Measurements from ENCODE around the gene FBXO47. TPM values are rescaled to one million over a fixed set of nuclear protein-coding genes. Genes with fewer than 3 reads are reported as not detected.

Gene FBXO47
- total RNA-seq, 1 donor from 2014 or later = not detected

DNA sequence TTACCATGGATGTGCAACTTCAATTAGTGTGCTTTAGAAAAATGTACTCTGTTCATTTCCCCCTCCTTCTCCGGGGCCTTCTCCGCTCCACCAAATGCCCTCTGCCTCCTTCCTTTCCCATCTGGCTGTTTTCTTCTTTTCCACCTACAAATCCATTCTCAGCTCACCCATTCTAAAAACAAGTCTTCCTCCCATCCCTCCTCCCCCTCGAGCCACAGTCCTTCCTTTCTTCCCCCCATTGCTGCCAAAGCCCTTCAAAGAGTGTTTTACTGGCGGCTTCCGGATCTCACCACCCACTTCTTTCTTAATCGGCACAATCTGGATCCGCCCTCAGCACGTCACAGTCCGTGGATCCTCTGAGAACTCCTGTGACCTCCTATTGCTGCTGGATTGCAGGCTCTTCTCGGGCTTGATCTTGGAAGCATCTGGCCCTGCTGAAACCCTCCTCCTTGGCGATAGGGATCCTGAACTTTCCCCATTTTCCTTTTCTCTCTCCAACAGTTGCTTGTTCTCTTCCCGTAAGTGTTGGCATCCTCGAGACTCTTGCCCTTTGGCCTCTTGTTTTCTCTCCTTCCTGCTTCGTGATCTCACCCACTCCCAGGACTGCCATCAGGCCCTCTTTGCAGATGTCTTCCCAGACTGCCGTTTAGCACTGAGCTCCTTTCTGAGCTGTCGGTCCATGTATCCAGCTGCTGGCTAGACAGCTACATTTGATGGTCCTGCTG lies 36.0 kb upstream of the FBXO47 start:
- POLR2A ChIA-PET = no interaction called here
- Mint-ChIP-seq H3K27me3 (peaks cover 41% of the 10 kb centered on the region), H3K4me1 (peaks cover 2% of the 10 kb centered on the region), H3K36me3 (ENCODE audit: low read depth) (peaks cover 2% of the 10 kb centered on the region), H3K9me3 (peaks cover 2% of the 10 kb centered on the region), H3K27ac (no peak overlapping the region), H3K4me3 (no peak overlapping the region)
- DNase-seq (no peak), ATAC-seq (ENCODE audit: low read depth) (no peak)
- intact Hi-C loops (cut with micrococcal nuclease) = no loop called here
- TF ChIP-seq, protein P1, sequence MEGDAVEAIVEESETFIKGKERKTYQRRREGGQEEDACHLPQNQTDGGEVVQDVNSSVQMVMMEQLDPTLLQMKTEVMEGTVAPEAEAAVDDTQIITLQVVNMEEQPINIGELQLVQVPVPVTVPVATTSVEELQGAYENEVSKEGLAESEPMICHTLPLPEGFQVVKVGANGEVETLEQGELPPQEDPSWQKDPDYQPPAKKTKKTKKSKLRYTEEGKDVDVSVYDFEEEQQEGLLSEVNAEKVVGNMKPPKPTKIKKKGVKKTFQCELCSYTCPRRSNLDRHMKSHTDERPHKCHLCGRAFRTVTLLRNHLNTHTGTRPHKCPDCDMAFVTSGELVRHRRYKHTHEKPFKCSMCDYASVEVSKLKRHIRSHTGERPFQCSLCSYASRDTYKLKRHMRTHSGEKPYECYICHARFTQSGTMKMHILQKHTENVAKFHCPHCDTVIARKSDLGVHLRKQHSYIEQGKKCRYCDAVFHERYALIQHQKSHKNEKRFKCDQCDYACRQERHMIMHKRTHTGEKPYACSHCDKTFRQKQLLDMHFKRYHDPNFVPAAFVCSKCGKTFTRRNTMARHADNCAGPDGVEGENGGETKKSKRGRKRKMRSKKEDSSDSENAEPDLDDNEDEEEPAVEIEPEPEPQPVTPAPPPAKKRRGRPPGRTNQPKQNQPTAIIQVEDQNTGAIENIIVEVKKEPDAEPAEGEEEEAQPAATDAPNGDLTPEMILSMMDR (IDR thresholded peaks at IDR 0.05) = no peak
- CTCF ChIA-PET = no interaction called here

DNA sequence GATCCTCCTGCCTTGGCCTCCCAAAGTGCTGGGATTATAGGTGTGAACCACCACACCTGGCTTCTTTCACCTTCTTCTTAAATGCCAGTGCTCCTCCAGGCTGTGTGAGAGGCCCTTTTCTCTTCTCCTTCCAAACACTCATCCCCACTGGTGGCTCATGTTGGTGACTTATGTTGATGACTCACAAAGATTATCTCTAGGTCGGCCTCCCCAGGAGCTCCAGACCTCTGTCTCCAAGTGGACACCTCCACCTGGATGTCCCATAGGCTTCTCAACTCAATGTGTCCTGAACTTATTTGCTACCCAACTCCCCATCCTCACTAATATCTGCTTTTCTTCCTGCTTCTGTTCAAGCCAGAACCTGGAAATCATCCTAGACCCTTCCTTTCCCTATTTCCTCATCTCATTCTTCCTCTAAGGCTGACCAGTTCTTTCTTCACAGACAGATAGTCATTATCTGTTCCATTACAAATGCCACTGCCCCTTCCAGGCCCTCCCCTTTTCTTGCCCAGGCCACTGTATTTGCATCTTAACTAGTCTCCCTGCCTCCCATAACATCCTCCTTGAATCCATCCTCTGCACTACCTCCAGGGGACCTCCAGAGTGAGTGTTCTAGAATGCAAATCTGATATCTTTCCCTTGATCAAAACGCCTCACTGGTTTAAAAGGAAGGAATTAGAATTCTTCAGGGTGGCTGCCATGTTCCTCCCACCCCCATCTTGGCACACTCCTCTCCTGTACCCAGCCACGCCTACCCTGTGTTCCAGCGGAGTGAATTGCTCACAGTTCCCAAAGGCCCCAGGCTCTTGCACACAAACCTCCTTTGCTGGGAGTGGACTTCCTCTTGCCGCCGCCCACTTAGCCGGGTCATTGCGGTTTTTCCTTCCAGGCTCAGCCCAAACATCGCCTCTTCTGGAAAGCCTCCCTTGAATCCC lies 34.8 kb upstream of the FBXO47 start:
- Mint-ChIP-seq H3K27me3 (peaks cover 33% of the 10 kb centered on the region), H3K27ac (no peak overlapping the region), H3K4me1 (peaks cover 2% of the 10 kb centered on the region), H3K36me3 (ENCODE audit: low read depth) (peaks cover 2% of the 10 kb centered on the region), H3K4me3 (no peak overlapping the region), H3K9me3 (peaks cover 2% of the 10 kb centered on the region)
- CTCF ChIA-PET = no interaction called here
- POLR2A ChIA-PET = no interaction called here
- no peak for DNase-seq
- intact Hi-C loops (cut with micrococcal nuclease) = no loop called here
- TF ChIP-seq, protein P1 (IDR thresholded peaks at IDR 0.05) = no peak
- no peak for ATAC-seq (ENCODE audit: low read depth)

DNA sequence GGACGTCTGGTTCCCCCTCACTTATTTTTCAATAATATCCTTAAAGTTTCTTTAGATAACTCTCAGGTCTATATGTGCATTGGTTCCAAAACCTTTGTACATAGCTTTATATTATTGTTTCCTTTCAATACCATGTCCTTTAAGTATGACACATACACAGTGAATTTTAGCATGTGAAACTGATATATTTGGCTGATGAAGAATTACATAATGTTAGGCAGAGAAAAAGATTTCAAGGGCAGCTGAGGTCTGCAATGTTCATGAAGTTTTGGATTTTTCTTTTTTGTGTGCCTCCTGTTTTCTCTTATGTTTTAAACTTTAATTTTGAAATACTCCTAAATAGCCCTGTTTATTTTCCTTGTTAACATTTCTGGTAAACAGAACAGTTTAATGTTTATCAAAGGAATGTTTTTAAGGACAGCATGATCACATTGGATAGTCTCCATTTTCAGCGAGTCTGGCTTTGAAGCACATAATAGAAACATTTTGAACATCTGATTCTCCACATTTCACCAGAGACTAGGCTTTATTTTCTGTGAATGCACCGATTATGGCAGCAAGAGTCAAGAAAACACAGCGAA lies 32.9 kb upstream of the FBXO47 start:
- Mint-ChIP-seq H3K36me3 (ENCODE audit: low read depth) (peaks cover 2% of the 10 kb centered on the region), H3K9me3 (peaks cover 13% of the 10 kb centered on the region), H3K27me3 (peaks cover 27% of the 10 kb centered on the region), H3K27ac (no peak overlapping the region), H3K4me3 (no peak overlapping the region), H3K4me1 (peaks cover 2% of the 10 kb centered on the region)
- CTCF ChIA-PET = interaction anchor here (1.4 kb wide), 1 partner anchor 17 kb away, joined by 3 read pairs; no protein-coding TSS in a partner anchor
- intact Hi-C loops (cut with micrococcal nuclease) = no loop called here
- ATAC-seq (ENCODE audit: low read depth) = no peak
- POLR2A ChIA-PET = no interaction called here
- TF ChIP-seq, protein P1 (IDR thresholded peaks at IDR 0.05) = no peak
- DNase-seq = no peak

DNA sequence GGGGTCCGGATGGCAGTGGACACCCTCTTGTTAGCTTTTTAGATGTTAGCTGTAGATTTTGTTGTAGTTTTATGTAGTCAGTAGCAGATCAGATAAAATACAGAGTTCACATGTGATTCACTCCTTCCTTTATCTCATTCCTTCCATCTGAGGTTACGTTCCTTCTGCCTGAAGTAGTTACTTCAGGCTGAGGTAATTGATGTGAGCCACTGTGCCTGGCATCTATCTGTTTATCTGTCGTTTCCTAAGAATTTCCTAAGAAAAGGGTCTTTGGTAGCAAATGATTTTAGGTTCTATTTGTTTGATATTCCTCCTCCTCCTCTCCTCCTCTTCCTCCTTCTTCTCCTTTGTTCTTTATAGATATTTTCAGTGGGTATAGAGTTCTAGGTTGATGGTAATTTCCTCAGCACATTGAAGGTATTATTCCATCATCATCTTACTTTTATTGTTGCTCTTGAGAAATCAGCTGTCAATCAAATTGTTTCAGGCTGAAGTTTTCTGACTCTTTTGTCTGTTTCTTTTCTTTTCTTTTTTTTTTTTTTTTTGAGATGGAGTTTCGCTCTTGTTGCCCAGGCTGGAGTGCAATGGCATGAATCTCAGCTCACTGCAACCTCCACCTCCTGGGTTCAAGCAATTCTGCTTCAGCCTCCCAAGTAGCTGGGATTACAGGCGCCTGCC lies 29.6 kb upstream of the FBXO47 start:
- TF ChIP-seq, protein P1 (IDR thresholded peaks at IDR 0.05) = no peak
- intact Hi-C loops (cut with micrococcal nuclease) = no loop called here
- Mint-ChIP-seq H3K4me3 (no peak overlapping the region), H3K4me1 (no peaks in the 10 kb centered on the region), H3K27me3 (peaks cover 6% of the 10 kb centered on the region), H3K36me3 (ENCODE audit: low read depth) (peaks cover 2% of the 10 kb centered on the region), H3K9me3 (peaks cover 13% of the 10 kb centered on the region), H3K27ac (no peak overlapping the region)
- DNase-seq (no peak), ATAC-seq (ENCODE audit: low read depth) (no peak)
- CTCF ChIA-PET = no interaction called here
- POLR2A ChIA-PET = no interaction called here
